Stomach (tissue), 4 donors: ENCODE measurements around the gene PIP4K2A.

Source experiments
- EP300 ChIP-seq: sonication (generic); formaldehyde crosslinking; IDR thresholded peaks from one replicate; pipeline ENCODE4 v1.6.1; 2017; ENCODE audit warnings: antibody characterized with exemption
- POLR2A ChIP-seq, 4 donors: fragments of 450-650 bp; IDR thresholded peaks; one replicate each; pipeline ENCODE4 v1.6.1; 2016; ENCODE audit warnings: antibody characterized with exemption in 4 of 4, control low read depth in 2 of 4, mild to moderate bottlenecking in 1 of 4, moderate library complexity in 1 of 4
- POLR2AphosphoS5 ChIP-seq, 3 donors: sonication (generic); formaldehyde crosslinking; IDR thresholded peaks; one replicate each; pipeline ENCODE4 v1.6.1; 2016; ENCODE audit warnings: antibody characterized with exemption in 3 of 3
- TF ChIP-seq, protein P1 (sequence below), 7 experiments: fragments of 450-650 bp in 4 of 7; fragments of 200-600 bp in 3 of 7; sonication (generic) in 3 of 7; IDR thresholded peaks; one replicate each; pipeline ENCODE4 v1.5.1; 2016 to 2019; ENCODE audit warnings: antibody characterized with exemption in 7 of 7, control low read depth in 2 of 7, mild to moderate bottlenecking in 1 of 7

DNA sequence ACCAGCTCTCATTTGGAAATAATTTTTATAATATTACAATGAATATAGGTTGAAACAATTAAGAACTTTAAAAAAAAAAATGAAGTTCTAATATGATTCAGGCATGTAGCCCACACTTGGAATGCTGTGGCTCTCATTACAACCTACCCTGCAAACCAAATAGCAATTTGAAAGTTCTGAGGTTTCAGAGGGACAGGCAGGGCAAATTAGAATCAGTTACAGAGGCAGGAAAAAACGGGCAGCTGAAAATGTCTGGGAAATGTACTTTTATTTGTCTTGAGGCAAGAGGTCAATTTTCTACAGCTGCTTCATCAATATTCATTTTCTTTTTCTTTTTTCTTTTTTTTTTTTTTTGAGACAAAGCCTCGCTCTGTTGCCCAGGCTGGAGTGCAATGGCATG lies 95.3 kb downstream of the PIP4K2A start:
- TF ChIP-seq, protein P1, sequence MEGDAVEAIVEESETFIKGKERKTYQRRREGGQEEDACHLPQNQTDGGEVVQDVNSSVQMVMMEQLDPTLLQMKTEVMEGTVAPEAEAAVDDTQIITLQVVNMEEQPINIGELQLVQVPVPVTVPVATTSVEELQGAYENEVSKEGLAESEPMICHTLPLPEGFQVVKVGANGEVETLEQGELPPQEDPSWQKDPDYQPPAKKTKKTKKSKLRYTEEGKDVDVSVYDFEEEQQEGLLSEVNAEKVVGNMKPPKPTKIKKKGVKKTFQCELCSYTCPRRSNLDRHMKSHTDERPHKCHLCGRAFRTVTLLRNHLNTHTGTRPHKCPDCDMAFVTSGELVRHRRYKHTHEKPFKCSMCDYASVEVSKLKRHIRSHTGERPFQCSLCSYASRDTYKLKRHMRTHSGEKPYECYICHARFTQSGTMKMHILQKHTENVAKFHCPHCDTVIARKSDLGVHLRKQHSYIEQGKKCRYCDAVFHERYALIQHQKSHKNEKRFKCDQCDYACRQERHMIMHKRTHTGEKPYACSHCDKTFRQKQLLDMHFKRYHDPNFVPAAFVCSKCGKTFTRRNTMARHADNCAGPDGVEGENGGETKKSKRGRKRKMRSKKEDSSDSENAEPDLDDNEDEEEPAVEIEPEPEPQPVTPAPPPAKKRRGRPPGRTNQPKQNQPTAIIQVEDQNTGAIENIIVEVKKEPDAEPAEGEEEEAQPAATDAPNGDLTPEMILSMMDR (IDR thresholded peaks at IDR 0.05), result no peak
- TF ChIP-seq POLR2AphosphoS5 (IDR thresholded peaks at IDR 0.05), result no peak
- TF ChIP-seq POLR2A (IDR thresholded peaks at IDR 0.05), result no peak
- TF ChIP-seq EP300, result no peak
